ENCODE data around the gene WDR1.

Gene WDR1

DNA sequence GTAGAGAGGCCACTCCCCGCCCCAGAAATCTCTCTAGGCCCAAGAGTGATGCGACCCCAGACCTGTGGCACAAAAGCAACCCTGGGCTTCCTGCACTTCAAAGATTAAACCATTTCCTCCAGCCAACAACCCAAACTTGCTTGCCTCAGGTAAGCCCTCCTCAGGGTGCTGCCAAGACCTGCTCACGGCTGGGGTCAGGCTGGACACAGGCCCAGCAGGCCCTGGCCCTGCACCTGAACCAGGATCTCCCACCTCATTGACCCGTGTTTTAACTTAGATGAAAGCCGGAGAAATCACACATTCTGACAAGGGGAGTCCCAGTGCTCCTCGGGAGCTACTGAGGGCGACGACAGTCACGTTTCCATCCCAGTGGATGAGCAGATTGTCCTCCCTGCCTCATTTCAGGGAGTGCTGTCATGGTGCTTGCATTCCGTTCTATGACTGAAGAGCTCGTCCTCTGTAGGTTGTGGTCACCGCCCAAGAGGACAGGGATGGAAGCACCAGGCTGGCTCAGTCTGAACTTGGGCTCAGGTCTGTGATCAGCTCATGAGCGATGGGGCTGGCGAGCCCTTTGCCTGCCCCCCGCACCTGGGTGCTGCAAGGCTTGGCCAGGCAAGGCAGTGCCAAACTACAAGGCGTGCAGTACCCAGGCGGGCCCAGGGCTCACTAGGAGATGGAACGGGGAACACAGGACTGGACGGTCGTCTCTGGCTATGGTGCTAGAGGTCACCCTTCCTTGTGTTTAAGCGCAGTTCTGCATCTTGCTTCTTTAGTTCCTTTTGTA lies 25.9 kb downstream of the WDR1 start:
- Histone ChIP-seq H3K27me3 (no peaks in the 10 kb centered on the region), H3K4me1 (peaks cover 0 to 63% (median 51%) of the 10 kb centered on the region in 4 donors), H3K36me3 (peaks cover 84 to 100% (median 85%) of the 10 kb centered on the region in 3 donors), H3K9me3 (no peaks in the 10 kb centered on the region), H3K4me3 (no peak overlapping the region), H3K27ac (peak overlapping the region; percentile 4 to 95)
- intact Hi-C loops (cut with DNase I; ENCODE audit: low total_unique reads) = no loop called here
- TF ChIP-seq CTCF (IDR thresholded peaks at IDR 0.05) = no peak
- DNase-seq = no peak

- intact Hi-C loops (cut with DNase I; ENCODE audit: low total_unique reads) = no loop called here
- no peaks in the 10 kb centered on the region for H3K9me3 ChIP-seq
- DNase-seq = no peak
- H3K4me3 ChIP-seq = no peak overlapping the region
- H3K27ac ChIP-seq = peak overlapping the region in 1 of 2 donors; percentile 95
- H3K36me3 ChIP-seq = peaks cover 83 to 100% (median 85%) of the 10 kb centered on the region in 3 donors
- H3K4me1 ChIP-seq = peaks cover 0 to 53% (median 41%) of the 10 kb centered on the region in 4 donors
- TF ChIP-seq CTCF (IDR thresholded peaks at IDR 0.05) = no peak
- H3K27me3 ChIP-seq = no peaks in the 10 kb centered on the region
These were observed 27.3 kb downstream of the WDR1 start for GRCh38 chr4:10089346-10089745.

DNA sequence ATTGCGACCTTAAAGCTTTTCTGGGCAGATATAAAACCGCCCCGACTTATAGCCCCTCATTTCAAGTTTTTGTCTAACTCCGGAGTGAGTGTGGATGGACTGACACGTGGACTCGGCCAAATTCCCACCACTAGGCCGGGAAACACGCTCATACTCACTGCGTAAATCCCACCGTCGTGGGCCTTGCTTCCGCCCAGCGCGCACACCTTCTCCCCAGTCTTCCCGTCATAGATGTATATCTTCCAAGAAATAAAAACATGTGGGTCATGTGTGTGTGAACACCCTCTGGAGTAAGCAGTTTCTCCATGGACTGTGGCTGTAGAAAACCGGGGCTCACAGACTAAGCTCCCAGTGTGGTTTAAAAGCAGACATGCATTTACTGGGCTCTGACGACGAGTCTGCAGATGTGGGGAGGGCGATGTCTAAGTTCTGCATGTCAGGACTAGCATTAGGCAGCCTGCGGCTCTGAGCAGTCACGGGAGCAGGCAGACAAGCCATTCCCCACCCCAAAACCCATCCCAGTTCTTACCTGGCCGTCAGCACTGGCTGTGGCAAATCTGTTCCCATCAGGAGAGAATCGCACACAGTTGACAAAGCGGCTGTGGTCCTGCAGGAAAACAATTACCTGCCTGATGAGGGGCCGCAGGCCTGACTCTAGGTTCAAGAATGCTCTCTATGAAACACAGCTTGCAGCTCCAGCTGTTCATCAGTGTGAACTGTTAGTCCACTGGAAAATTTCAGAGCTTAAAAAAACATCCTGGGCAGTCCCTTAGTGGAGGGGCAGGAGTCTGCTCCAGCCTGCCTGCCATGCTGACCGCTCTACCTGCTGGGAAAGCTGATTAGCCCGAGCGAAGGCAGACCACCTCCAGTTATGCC lies 28.2 kb downstream of the WDR1 start:
- Histone ChIP-seq H3K27me3 (no peaks in the 10 kb centered on the region), H3K27ac (no peak overlapping the region), H3K4me3 (no peak overlapping the region), H3K9me3 (no peaks in the 10 kb centered on the region), H3K36me3 (peaks cover 89 to 100% (median 91%) of the 10 kb centered on the region in 3 donors), H3K4me1 (peaks cover 0 to 44% (median 32%) of the 10 kb centered on the region in 4 donors)
- TF ChIP-seq CTCF (IDR thresholded peaks at IDR 0.05) = no peak
- no peak for DNase-seq
- intact Hi-C loops (cut with DNase I; ENCODE audit: low total_unique reads) = no loop called here

DNA sequence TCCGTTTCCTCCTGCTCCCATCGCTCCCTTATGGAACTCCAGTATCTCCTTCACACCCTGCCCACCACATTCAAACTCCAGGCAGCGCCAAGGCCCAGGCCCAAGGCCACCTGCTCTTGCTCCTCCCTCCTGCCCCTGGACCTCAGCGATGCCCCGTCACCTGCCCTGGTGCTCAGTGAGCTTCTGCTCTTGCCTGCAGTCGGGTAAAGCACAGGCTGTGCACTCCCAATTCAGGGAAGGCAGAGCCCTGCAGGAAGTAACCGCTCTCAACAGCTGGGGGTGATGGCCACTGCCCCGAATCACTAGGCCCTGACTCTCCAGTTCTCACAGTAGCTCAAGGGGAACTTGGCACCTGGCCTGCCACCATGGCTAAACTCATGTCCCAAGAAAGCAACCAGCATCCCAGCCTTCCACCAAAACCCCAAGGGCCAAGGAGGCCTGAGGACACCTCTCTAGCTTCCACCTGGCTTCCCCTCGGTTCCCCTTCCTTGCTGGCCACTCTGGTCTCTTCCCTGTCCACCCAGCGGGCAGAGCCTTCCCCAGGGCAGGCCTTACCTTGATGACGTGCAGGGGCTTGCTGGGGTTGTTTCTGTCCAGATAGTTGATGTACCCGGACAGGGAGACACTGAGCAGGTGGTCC lies 29.3 kb downstream of the WDR1 start:
- intact Hi-C loops (cut with DNase I; ENCODE audit: low total_unique reads) = no loop called here
- Histone ChIP-seq H3K4me1 (peaks cover 0 to 41% (median 21%) of the 10 kb centered on the region in 4 donors), H3K36me3 (peaks cover 99 to 100% (median 100%) of the 10 kb centered on the region in 3 donors)

More for the DNA sequence above, 29.3 kb downstream of the WDR1 start:
- TF ChIP-seq CTCF (IDR thresholded peaks at IDR 0.05) = no peak
- Histone ChIP-seq H3K27ac (peak overlapping the region in 1 of 2 donors; percentile 14), H3K4me3 (no peak overlapping the region), H3K27me3 (no peaks in the 10 kb centered on the region), H3K9me3 (no peaks in the 10 kb centered on the region)
- peak in 1 of 2 donors; percentile 54 for DNase-seq
